Keratinocyte (primary cell): ENCODE measurements around the gene AARS2. TPM values are rescaled to one million over a fixed set of nuclear protein-coding genes. Genes with fewer than 3 reads are reported as not detected.

ENCODE experiments used
- DNase-seq: peaks from one replicate; pipeline ENCODE4 v3.0.0-alpha.2; 2011; ENCODE audit warnings: low read depth, missing footprints, low spot score
- FAIRE-seq: peaks from 2 replicates; lab custom pipeline; 2011; peaks lifted over from hg19 to GRCh38; lab: Jason Lieb, UNC
- H2AFZ ChIP-seq: 2 replicates; pipeline ENCODE4 v1.6.0; 2012; ENCODE audit warnings: low read length, control low read depth, inconsistent platforms; ENCODE audit not compliant: control insufficient read depth
- H3K27ac ChIP-seq: 2 replicates; pipeline ENCODE4 v1.5.1; 2011; ENCODE audit warnings: low read length; ENCODE audit not compliant: control insufficient read depth, insufficient read depth
- H3K27me3 ChIP-seq: 3 replicates; pipeline ENCODE4 v1.6.0; 2011; ENCODE audit warnings: low read length; ENCODE audit not compliant: control insufficient read depth, insufficient read depth; ENCODE audit errors: extremely low read depth
- H3K36me3 ChIP-seq, 2 experiments: 2 replicates in 1 of 2; 3 replicates in 1 of 2; pipeline ENCODE4 v1.5.1; 2011; ENCODE audit warnings: low read length in 2 of 2, mild to moderate bottlenecking in 1 of 2; ENCODE audit not compliant: control insufficient read depth in 2 of 2, insufficient read depth in 2 of 2; ENCODE audit errors: extremely low read depth in 1 of 2
- H3K4me1 ChIP-seq: 3 replicates; pipeline ENCODE4 v1.5.1; 2011; ENCODE audit warnings: low read length; ENCODE audit not compliant: control insufficient read depth, insufficient read depth; ENCODE audit errors: extremely low read depth
- H3K4me2 ChIP-seq: 3 replicates; pipeline ENCODE4 v1.6.0; 2011; ENCODE audit warnings: low read depth, low read length; ENCODE audit not compliant: control insufficient read depth, insufficient read depth; ENCODE audit errors: extremely low read depth
- H3K4me3 ChIP-seq, 3 experiments: fragments of 200-600 bp in 1 of 3; sonication (generic) in 1 of 3; 2 replicates in 2 of 3; 3 replicates in 1 of 3; pipeline ENCODE4 v1.5.1; 2011 to 2016; ENCODE audit warnings: low read length in 3 of 3, mild to moderate bottlenecking in 3 of 3, control low read depth in 2 of 3, inconsistent platforms in 1 of 3, low read depth in 1 of 3, mixed read lengths in 1 of 3, mixed run types in 1 of 3, moderate library complexity in 1 of 3; ENCODE audit not compliant: control insufficient read depth in 2 of 3, insufficient read depth in 2 of 3; ENCODE audit errors: extremely low read depth in 1 of 3
- H3K79me2 ChIP-seq: 2 replicates; pipeline ENCODE4 v1.6.0; 2012; ENCODE audit warnings: low read length; ENCODE audit not compliant: control insufficient read depth, insufficient read depth
- H3K9ac ChIP-seq: 3 replicates; pipeline ENCODE4 v1.6.0; 2011; ENCODE audit warnings: low read length; ENCODE audit not compliant: control insufficient read depth, insufficient read depth; ENCODE audit errors: extremely low read depth
- H3K9me1 ChIP-seq: 3 replicates; pipeline ENCODE4 v1.6.0; 2011; ENCODE audit warnings: low read length; ENCODE audit not compliant: control insufficient read depth, insufficient read depth; ENCODE audit errors: extremely low read depth
- H3K9me3 ChIP-seq: 2 replicates; pipeline ENCODE4 v1.5.1; 2012; ENCODE audit warnings: low read depth, low read length; ENCODE audit not compliant: control insufficient read depth
- H4K20me1 ChIP-seq: 3 replicates; pipeline ENCODE4 v1.6.0; 2011; ENCODE audit warnings: low read length; ENCODE audit not compliant: control insufficient read depth, insufficient read depth; ENCODE audit errors: extremely low read depth
- EZH2 ChIP-seq: IDR thresholded peaks from one replicate; pipeline ENCODE4 v1.6.1; 2012; ENCODE audit warnings: inconsistent platforms, mild to moderate bottlenecking, low read length, moderate library complexity
- dilution Hi-C: fragments of 300-500 bp; cut with MboI; formaldehyde crosslinking; loops from one replicate; pipeline ENCODE4 v1.7.0; 2020; ENCODE audit warnings: low sequenced_read_pairs; ENCODE audit not compliant: extremely low pct_ligation_motif_present
- polyA plus RNA-seq, 5 experiments: library from polyadenylated mRNA; depleted of rRNA in 3 of 5; stranded (reverse) in 3 of 5; stranded (forward) in 1 of 5; unstranded in 1 of 5; fragments of >200 nt; gene quantifications; 1 replicate in 1 of 5; 2 replicates in 3 of 5; 3 replicates in 1 of 5; pipeline versions ENCODE4 v1.2.1 to v1.2.3, GENCODE V29; 2011 to 2012; ENCODE audit warnings: missing spikeins in 2 of 5, low read depth in 1 of 5, low replicate concordance in 1 of 5
- TF ChIP-seq, protein P1 (sequence below), 3 experiments: IDR thresholded peaks in 1 of 3; conservative IDR thresholded peaks in 1 of 3; optimal IDR thresholded peaks in 1 of 3; 2 replicates in 2 of 3; 3 replicates in 1 of 3; pipeline versions ENCODE3 to v1.5.1; 2011; ENCODE audit warnings: low read length in 3 of 3, mild to moderate bottlenecking in 3 of 3, moderate library complexity in 2 of 3, control low read depth in 1 of 3, inconsistent platforms in 1 of 3; ENCODE audit not compliant: insufficient read depth in 2 of 3; ENCODE audit errors: extremely low read depth in 1 of 3

Gene AARS2
- polyA plus RNA-seq, 1 donor (not counting 4 experiments of a cell fraction or from before 2014, with no cell fraction given) = 5.8 TPM

DNA sequence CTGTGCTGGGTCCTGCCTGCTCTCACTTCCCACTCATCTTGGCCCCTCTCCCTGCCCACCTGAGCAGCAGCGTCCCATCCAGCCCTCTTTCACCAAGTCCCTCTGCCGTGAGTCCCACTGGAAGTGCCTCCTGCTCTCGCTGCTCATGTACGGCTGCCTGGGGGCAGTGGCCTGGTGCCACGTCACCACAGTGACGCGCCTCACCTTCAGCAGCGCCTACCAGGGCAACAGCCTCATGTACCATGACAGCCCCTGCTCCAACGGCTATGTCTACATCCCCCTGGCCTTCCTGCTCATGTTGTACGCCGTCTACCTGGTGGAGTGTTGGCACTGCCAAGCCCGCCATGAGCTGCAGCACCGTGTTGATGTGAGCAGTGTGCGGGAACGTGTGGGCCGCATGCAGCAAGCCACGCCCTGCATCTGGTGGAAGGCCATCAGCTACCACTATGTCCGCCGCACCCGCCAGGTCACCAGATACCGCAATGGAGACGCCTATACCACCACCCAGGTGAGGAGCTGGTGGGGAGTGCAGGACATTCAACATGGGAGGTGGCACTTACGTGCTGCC is 40.1 kb downstream of the AARS2 start:
- DNase-seq = no peak
- Histone ChIP-seq H3K4me3 (no peak overlapping the region), H3K4me1 (peaks cover 7% of the 10 kb centered on the region), H3K4me2 (no peak overlapping the region), H3K9me1 (no peaks in the 10 kb centered on the region), H3K9me3 (no peaks in the 10 kb centered on the region), H3K36me3 (no peaks in the 10 kb centered on the region), H4K20me1 (peaks cover 3% of the 10 kb centered on the region), H3K27ac (no peak overlapping the region), H2AFZ (no peak overlapping the region), H3K9ac (no peak overlapping the region), H3K27me3 (peaks cover 79% of the 10 kb centered on the region), H3K79me2 (no peaks in the 10 kb centered on the region)
- dilution Hi-C loops = no loop called here
- TF ChIP-seq, protein P1, sequence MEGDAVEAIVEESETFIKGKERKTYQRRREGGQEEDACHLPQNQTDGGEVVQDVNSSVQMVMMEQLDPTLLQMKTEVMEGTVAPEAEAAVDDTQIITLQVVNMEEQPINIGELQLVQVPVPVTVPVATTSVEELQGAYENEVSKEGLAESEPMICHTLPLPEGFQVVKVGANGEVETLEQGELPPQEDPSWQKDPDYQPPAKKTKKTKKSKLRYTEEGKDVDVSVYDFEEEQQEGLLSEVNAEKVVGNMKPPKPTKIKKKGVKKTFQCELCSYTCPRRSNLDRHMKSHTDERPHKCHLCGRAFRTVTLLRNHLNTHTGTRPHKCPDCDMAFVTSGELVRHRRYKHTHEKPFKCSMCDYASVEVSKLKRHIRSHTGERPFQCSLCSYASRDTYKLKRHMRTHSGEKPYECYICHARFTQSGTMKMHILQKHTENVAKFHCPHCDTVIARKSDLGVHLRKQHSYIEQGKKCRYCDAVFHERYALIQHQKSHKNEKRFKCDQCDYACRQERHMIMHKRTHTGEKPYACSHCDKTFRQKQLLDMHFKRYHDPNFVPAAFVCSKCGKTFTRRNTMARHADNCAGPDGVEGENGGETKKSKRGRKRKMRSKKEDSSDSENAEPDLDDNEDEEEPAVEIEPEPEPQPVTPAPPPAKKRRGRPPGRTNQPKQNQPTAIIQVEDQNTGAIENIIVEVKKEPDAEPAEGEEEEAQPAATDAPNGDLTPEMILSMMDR (optimal IDR thresholded peaks at IDR 0.05 in 1 of 3, IDR thresholded peaks at IDR 0.05 in 1 of 3, conservative IDR thresholded peaks at IDR 0.05 in 1 of 3; ENCODE audit: extremely low read depth in 1 of 3, insufficient read depth in 2 of 3, low read length in 3 of 3) = no peak
- TF ChIP-seq EZH2 = no peak
- no peak for FAIRE-seq

DNA sequence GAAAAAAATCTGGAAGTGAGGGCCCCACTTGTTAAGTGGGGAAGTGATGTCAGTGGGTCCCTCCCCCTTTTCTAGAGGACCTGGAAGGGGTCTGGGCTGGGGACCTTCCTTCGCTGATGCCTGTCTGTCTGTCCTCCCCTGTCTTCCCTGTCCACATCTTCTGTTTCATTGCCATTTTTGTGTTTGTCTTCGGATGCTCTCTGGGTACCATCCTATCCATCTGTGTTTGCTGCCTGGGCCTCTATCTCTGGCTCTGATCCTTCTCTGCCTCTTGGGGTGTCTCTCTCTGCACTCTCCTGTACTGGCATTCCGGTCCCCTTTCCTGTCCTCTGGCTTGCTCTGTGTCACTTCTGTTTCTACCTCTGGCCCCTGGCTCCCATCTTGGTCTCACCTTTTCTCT is 40.6 kb downstream of the AARS2 start:
- H4K20me1 ChIP-seq = peaks cover 3% of the 10 kb centered on the region
- no peak overlapping the region for H3K27ac ChIP-seq
- no peak overlapping the region for H2AFZ ChIP-seq
- FAIRE-seq = no peak
- H3K79me2 ChIP-seq = no peaks in the 10 kb centered on the region
- no peaks in the 10 kb centered on the region for H3K9me3 ChIP-seq
- peaks cover 73% of the 10 kb centered on the region for H3K27me3 ChIP-seq
- no peak for DNase-seq
- H3K9me1 ChIP-seq = no peaks in the 10 kb centered on the region
- peaks cover 7% of the 10 kb centered on the region for H3K4me1 ChIP-seq
- H3K9ac ChIP-seq = no peak overlapping the region
- TF ChIP-seq EZH2 = no peak
- TF ChIP-seq, protein P1 (optimal IDR thresholded peaks at IDR 0.05 in 1 of 3, IDR thresholded peaks at IDR 0.05 in 1 of 3, conservative IDR thresholded peaks at IDR 0.05 in 1 of 3; ENCODE audit: extremely low read depth in 1 of 3, insufficient read depth in 2 of 3, low read length in 3 of 3) = no peak
- H3K36me3 ChIP-seq = no peaks in the 10 kb centered on the region
- no peak overlapping the region for H3K4me3 ChIP-seq
- H3K4me2 ChIP-seq = no peak overlapping the region
- dilution Hi-C loops = no loop called here
